Parathyroid adenoma (tissue), 2 donors: ENCODE measurements around the gene GPN1.

Experiments used
- H2AFZ ChIP-seq: fragments of 300-600 bp; sonication (generic); one replicate; pipeline ENCODE4 v1.7.0; 2017; ENCODE audit warnings: antibody characterized with exemption, mild to moderate bottlenecking
- H3K27ac ChIP-seq: fragments of 300-600 bp; sonication (generic); one replicate; pipeline ENCODE4 v1.7.0; 2017
- H3K27me3 ChIP-seq: fragments of 300-600 bp; sonication (generic); one replicate; pipeline ENCODE4 v1.7.0; 2017; ENCODE audit warnings: low read length; ENCODE audit not compliant: control insufficient read depth, insufficient read depth
- H3K36me3 ChIP-seq: fragments of 300-600 bp; sonication (generic); one replicate; pipeline ENCODE4 v1.7.0; 2017; ENCODE audit warnings: low read length; ENCODE audit not compliant: control insufficient read depth, insufficient read depth
- H3K4me1 ChIP-seq: fragments of 300-600 bp; sonication (generic); one replicate; pipeline ENCODE4 v1.7.0; 2017; ENCODE audit warnings: control low read depth
- H3K4me2 ChIP-seq: fragments of 300-600 bp; sonication (generic); one replicate; pipeline ENCODE4 v1.7.0; 2017; ENCODE audit warnings: low read length
- H3K4me3 ChIP-seq: fragments of 300-600 bp; sonication (generic); one replicate; pipeline ENCODE4 v1.7.0; 2017; ENCODE audit warnings: low read depth, low read length
- H3K79me2 ChIP-seq: fragments of 300-600 bp; sonication (generic); one replicate; pipeline ENCODE4 v1.7.0; 2017; ENCODE audit warnings: control low read depth
- H3K9ac ChIP-seq: fragments of 300-600 bp; sonication (generic); one replicate; pipeline ENCODE4 v1.7.0; 2017; ENCODE audit warnings: mild to moderate bottlenecking
- H3K9me3 ChIP-seq: fragments of 300-600 bp; sonication (generic); one replicate; pipeline ENCODE4 v1.7.0; 2017; ENCODE audit warnings: low read length; ENCODE audit not compliant: control insufficient read depth
- CTCF ChIP-seq: fragments of 300-600 bp; sonication (generic); IDR thresholded peaks from one replicate; pipeline ENCODE4 v1.7.0; 2017; ENCODE audit warnings: antibody characterized with exemption, mild to moderate bottlenecking
- donor health status: primary hyperparathyroidism.

GPN1 gene

GRCh38 chr2:27638709-27639108, 9.9 kb downstream of the GPN1 start:
- H3K79me2 ChIP-seq = no peaks in the 10 kb centered on the region
- no peak overlapping the region for H3K4me3 ChIP-seq
- TF ChIP-seq CTCF = no peak
- H3K36me3 ChIP-seq = no peaks in the 10 kb centered on the region
- H3K4me1 ChIP-seq = no peaks in the 10 kb centered on the region
- H3K9ac ChIP-seq = no peak overlapping the region
- H3K27ac ChIP-seq = no peak overlapping the region
- H3K27me3 ChIP-seq = no peaks in the 10 kb centered on the region
- H2AFZ ChIP-seq = no peak overlapping the region
- H3K4me2 ChIP-seq = no peak overlapping the region
- no peaks in the 10 kb centered on the region for H3K9me3 ChIP-seq

DNA sequence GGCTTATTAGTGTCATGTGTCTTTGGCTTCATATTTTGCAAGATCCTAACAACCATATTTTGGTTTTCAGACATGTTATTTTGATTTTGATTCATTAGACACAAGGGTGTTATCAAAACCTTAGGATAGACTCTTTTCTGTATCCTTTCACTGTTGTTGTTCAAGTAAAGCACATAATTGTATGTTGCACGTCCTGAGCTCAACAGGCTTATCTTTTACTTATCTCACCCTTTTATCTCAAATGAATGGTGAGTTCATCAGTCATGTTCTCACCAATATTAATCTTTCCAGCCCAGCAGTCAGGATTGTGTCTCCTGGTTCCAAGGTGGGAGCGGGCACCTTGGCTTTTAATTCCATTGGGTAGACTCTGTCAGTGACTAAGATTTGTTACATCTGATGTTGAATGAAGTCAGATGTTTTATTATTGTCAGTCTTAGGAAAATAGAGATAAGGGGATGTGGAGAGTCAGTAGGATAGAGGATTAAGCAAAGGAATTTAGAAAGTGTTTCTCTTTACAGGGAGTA, 11.9 kb downstream of the GPN1 start:
- no peaks in the 10 kb centered on the region for H3K27me3 ChIP-seq
- H3K9me3 ChIP-seq = no peaks in the 10 kb centered on the region
- no peak overlapping the region for H3K27ac ChIP-seq
- no peaks in the 10 kb centered on the region for H3K79me2 ChIP-seq
- no peak overlapping the region for H2AFZ ChIP-seq
- no peak overlapping the region for H3K4me2 ChIP-seq
- H3K4me1 ChIP-seq = no peaks in the 10 kb centered on the region
- TF ChIP-seq CTCF = no peak
- H3K36me3 ChIP-seq = no peaks in the 10 kb centered on the region
- H3K9ac ChIP-seq = no peak overlapping the region
- H3K4me3 ChIP-seq = no peak overlapping the region

- no peak overlapping the region for H3K4me2 ChIP-seq
- no peak overlapping the region for H2AFZ ChIP-seq
- H3K4me1 ChIP-seq = no peaks in the 10 kb centered on the region
- no peak for TF ChIP-seq CTCF
- H3K9ac ChIP-seq = no peak overlapping the region
- no peaks in the 10 kb centered on the region for H3K79me2 ChIP-seq
- H3K27ac ChIP-seq = no peak overlapping the region
- H3K4me3 ChIP-seq = no peak overlapping the region
- no peaks in the 10 kb centered on the region for H3K27me3 ChIP-seq
- H3K9me3 ChIP-seq = no peaks in the 10 kb centered on the region
- H3K36me3 ChIP-seq = no peaks in the 10 kb centered on the region
These were observed 16.3 kb downstream of the GPN1 start for GRCh38 chr2:27645197-27645596.

DNA sequence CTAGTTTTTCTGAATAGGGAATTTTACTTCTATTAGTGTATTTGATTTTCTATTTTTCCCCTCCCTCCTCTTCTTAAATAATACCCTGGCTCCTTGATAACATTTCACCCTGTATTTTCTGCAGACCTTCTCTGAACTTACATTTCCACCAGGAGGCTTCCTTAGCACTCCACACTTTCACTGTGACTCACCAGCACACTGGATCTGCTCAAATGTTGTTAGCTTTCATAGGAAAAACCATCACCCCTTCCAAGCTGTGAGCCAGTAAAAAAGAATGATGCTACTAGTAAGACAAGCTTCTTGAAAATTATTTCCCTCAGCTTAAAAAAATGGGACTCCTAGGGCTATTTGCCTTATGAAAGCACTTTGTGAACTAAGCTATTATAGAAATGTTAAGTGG, 18.4 kb downstream of the GPN1 start:
- H3K9ac ChIP-seq = no peak overlapping the region
- H3K27me3 ChIP-seq = no peaks in the 10 kb centered on the region
- H3K4me3 ChIP-seq = no peak overlapping the region
- no peaks in the 10 kb centered on the region for H3K4me1 ChIP-seq
- H3K4me2 ChIP-seq = no peak overlapping the region
- no peak for TF ChIP-seq CTCF
- no peak overlapping the region for H2AFZ ChIP-seq
- H3K9me3 ChIP-seq = no peaks in the 10 kb centered on the region
- H3K36me3 ChIP-seq = no peaks in the 10 kb centered on the region
- H3K79me2 ChIP-seq = no peaks in the 10 kb centered on the region
- no peak overlapping the region for H3K27ac ChIP-seq

DNA sequence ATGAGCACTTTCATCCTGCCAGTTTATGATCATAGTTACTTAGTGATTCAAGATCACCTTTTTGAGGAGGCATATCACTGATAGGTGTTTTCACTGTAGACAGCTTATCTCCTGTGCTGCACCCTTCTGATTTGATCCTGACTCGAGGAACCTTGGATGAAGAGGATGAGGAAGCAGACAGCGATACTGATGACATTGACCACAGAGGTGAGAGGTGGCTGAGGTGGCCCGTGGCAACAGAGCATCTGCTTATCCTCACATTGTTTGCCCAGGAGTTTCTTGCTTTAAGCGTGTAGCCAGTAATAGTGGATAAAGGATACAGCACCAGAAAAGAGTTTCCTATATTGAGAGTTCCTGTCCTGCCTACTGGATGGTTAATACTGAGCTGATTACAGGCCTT, 18.9 kb downstream of the GPN1 start:
- H3K27ac ChIP-seq = no peak overlapping the region
- no peaks in the 10 kb centered on the region for H3K9me3 ChIP-seq
- H2AFZ ChIP-seq = no peak overlapping the region
- H3K36me3 ChIP-seq = no peaks in the 10 kb centered on the region
- no peak overlapping the region for H3K4me3 ChIP-seq
- H3K9ac ChIP-seq = no peak overlapping the region
- no peak for TF ChIP-seq CTCF
- no peaks in the 10 kb centered on the region for H3K79me2 ChIP-seq
- no peaks in the 10 kb centered on the region for H3K27me3 ChIP-seq
- H3K4me2 ChIP-seq = no peak overlapping the region
- H3K4me1 ChIP-seq = no peaks in the 10 kb centered on the region
